Stimulated activated naive CD8-positive, alpha-beta T cell treated with anti-CD3 and anti-CD28 coated beads, Interleukin-15, Interleukin-2, amounts not matched to agents 100 U/mL and 50 U/mL, for 24 hours (primary cell): ENCODE data around the gene FRG1.
"Not testable (repeated sequence)": the region's sequence is repeated elsewhere in the genome, so short reads cannot be mapped to it uniquely, and the experiment has no call there.

Experiments used
- ATAC-seq: fragments of 150-1000 bp; cut with Tn5 transposase; one replicate; pipeline ENCODE4 v1.10.0; 2021
- DNase-seq: peaks from one replicate; pipeline ENCODE4 v3.0.0; 2021

Gene FRG1

DNA sequence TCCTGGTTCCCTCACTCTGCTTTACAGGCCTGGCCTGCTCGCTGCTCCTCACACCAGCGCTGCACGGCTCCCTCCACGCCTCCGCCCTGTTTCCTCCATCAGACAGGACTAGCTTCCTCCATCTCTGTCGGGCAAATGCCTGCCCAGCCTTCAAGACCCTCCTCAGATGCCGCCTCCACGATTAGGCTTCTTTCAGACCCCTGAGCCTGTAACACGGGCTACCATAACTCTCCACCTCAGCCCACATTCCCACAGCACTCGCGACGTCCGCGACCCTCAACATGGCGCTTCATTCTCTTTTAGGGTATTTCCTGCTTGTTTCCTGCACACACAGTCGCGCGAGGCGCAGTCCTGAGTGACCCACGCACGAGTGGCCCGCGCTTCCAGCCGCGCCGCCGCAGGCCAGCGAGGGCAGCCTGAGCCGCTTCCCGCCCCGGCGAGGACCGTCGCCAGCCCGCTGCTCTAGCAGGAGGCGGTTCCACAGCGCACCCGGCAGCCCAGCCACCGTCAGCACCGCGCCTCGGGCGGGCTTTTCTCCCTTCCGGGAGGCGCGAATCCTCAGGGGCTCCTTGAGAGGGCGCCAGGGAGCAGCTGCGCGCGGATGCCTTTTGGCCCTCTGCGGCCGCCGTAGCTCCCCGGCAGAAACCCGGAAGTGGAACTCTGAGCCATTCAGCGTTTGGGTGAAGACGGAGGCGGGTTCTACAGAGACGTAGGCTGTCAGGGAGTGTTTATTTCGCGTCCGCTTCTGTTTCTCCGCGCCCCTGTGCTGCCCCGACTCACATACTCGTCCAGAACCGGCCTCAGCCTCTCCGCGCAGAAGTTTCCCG, at the start of gene FRG1:
TSS of gene FRG1 (plus strand) at position 695 of the 827 bp plus-strand sequence. CDS start 138 bp downstream, outside the sequence.
- peak; percentile 96 for DNase-seq
- ATAC-seq, result peak; percentile 100

DNA sequence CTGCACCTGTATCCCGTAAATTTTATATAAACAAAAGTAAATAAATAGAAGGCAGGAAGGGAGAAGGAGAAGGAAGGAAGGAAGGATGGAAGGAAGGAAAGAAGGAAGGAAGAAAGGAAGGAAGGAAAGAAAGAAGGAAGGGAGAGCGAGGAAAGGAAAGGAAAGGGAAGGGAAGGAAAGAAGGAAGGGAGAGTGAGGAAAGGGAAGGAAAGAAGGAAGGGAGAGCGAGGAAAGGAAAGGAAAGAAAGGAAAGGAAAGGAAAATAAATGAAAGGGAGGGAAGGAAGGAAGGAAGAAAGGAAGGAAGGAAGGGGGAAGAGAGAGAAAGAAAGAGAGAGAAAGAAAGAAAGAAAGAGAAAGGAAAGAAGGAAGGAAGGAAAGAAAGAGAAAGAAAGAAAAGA, 43.0 kb upstream of the FRG1 start:
- no peak for DNase-seq
- no peak for ATAC-seq

DNA sequence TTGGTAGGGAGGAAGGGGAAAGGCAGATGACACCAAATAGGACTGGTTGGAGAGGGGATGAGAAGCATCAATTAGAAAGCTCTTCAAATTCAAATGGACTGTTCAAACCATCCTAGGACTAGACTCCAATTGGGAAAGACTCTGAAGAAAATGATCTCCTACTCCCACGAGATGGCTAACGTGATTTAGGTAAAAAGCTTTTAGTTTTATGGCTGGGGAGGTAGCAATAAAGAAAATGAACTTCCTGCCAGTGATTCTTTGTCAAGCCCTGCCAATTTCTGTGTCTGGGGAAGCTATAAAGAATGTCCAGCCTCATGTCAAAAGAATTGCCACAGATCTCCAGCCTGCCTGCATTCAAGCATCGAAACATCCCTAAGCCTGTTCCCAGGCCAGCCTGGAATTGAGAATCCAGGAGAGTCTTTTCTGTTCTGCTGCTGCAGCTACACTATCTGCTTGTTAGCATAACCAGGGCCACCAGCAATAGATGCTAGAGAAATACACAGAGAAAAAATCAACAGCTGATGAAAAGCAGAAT, 41.1 kb upstream of the FRG1 start:
- not testable (repeated sequence) for ATAC-seq, DNase-seq

DNA sequence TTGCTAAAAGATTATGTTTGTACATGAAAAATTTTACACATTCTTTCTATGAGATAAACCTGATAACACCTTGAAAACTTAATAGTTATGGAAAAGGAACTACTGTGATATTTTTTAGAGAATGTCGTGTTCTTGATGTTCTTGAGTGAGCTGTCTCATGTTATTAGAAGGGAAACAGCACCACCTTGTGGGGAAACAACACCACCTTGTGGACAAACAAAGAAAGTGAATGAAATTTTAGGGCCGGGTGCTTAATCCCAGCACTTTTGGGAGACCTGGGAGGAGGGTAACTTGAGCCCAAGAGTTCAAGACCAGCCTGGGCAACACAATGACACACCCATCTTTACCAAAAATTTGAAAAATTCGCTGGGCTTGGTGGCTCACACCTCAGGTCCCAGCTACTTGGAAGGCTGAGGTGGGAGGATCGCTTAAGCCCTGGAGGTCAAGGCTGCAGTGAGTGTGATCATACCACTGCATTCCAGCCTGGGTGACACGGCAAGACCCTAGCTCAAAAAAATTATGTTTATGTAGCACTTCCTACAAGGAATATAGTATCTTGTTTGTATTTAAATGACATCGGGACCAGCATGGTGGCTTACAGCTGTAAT, 36.1 kb upstream of the FRG1 start:
- peak; percentile 35 for DNase-seq
- not testable (repeated sequence) for ATAC-seq

DNA sequence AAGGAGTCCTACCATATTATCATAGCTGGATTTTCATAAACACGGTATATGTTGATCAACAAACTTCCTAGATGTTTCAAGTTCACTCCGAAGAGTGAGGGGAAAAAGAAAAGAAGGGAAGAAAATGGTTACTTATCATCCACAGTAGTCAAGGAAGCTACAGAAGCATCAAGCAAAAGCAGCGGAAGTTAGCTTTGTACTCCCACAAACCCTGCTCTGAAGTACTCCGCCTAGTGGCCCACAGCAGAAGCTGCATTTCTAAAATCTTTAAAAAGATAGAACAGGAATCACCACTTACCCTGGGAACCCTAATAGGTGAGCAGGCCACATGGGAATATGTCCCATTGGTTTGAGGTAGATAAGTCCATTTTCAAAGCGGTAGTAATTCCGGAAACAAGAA, 28.5 kb upstream of the FRG1 start:
- ATAC-seq (no peak), DNase-seq (no peak)

DNA sequence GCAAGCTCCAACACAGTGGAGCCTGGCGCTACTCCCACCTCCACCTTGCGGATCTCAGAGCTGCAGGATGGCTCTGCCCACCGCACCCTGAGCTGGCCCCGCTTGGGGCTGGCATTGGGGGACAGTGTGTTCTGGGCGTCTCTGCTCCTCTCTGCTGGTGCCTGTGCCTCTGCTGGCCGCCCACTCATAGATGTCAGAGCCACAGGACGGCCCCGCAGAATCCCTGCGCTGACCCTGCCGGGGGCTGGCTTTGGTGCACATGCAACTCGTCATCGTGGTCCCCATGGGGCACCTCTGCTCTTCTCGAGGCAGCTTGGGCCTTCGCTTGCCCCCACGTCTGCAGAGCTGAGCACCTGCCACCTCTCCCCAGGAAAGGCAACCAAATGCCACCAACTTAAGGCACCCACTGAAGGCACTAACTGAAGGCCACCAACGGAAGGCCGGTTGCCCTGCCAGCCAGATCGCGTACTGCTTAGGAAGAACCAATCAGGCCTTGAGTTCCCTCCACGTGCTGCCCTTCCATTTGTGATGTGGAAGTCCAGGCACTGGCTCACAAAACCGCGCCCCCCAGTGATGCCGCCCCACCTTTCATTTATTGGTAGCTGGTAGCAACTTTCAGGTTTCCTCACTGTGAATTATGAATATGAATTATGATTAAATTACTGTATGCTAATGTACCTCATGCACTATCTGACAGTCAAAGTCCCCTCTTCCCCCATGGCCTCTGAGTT, 23.3 kb upstream of the FRG1 start:
- no peak for ATAC-seq

DNA sequence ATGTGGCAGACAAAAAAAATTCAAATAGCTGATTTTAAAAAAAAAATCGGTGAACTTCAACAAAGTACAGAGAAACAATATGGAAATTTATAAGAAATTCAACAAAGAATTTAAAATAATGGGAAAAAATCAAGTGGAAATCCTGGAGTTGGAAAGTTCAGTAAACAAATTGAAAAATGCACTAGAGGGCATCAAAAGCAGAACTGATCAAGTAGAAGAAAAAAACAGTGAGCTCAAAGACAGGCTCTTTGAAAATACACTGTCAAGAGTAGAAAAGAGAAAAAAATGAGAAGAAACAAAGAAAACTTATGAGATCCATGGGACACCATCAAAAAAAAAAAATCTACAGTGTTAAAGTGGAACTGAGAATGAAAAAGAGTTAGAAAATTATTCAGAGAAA, 19.6 kb upstream of the FRG1 start:
- ATAC-seq, result no peak
- no peak for DNase-seq

More for the DNA sequence above, 23.3 kb upstream of the FRG1 start:
- no peak for DNase-seq

DNA sequence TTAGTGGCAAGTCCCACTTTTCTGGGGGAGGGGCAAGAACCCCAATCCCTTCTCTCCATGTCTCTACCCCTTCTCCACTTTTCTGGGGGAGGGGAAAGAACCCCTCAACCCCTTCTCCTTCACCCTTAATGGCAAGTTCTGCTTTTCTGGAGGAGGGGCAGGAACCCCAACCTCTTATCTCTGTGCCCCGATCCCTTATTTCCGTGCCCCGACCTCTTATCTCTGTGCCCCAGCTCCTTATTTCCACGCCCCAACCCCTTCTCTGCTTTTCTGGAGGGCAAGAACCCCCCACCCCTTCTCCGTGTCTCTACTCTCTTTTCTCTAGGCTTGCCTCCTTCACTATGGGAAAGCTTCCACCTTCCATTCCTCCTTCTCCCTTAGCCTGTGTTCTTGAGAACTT, 13.9 kb upstream of the FRG1 start:
- not testable (repeated sequence) for DNase-seq, ATAC-seq

DNA sequence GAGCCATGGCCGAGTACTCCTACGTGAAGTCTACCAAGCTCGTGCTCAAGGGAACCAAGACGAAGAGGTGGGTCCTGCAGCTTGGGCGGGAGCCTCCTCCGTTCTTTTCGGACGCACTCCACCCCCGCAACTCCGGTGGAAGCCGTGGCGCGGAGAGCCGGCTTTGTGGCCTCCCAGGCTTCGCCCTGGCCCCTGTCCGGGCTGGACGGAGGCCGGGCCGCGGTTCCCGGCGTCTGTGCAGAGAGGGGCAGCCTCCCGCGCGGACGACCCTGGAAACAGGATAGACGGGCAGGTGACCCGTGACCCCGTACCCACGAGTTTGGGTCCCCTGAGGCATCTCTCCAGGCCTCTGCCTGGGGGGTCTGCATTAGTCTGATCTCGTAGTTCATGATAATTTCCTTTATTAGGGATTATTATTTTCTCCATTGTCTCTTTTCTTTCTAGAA, 356 bp downstream of the FRG1 start:
- ATAC-seq (no peak), DNase-seq (no peak)

DNA sequence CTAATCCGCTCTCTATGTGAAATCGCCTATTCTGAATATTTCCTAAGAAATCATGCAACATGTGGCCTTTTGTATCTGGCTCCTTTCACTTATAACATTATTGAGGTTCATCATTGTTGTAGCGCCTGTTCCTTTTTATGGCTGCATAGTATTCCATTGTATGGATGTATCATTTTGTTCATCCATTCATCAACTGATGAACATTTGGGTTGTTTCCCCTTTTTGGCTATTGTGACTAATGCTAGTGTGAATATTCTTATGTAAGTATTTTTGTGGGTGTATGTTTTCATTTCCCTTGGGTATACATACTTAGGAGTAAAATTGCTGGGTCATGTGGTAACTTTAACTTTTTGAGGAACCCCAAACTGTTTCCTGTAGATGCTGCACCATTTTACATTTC, 1.7 kb downstream of the FRG1 start:
- not testable (repeated sequence) for ATAC-seq, DNase-seq

DNA sequence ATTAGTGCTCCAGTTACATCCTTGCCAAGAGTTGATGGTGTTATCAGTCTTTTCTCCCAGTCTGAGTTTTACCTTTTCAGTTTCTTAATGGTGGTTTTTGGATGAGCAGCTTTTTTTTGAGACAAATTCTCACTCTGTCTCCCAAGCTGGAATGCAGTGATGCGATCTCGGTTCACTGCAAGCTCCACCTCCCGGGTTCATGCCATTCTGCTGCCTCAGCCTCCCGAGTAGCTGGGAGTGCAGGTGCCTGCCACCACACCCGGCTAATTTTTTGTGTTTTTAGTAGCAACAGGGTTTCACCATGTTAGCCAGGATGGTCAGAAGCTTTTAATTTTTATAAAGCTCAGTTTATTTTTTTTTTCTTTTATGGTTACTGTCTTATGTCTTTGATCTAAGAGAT, 3.4 kb downstream of the FRG1 start:
- not testable (repeated sequence) for ATAC-seq, DNase-seq

DNA sequence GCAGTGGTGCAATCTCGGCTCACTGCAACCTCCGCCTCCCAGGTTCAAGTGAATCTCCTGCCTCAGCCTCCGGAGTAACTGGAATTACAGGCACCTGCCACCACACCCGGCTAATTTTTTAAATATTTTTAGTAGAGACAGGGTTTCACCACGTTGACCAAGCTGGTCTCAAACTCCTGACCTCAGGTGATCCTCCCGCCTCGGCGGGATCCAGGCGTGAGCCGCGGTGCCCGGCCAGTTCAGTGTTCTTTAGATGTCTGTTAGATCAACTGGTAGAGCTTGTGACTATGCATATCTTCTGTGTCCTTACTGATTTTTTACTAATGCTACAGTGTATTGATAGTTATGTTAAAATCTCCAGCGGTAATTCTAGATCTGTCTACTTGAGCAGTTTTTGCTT, 6.2 kb downstream of the FRG1 start:
- DNase-seq, ATAC-seq: not testable (repeated sequence)

DNA sequence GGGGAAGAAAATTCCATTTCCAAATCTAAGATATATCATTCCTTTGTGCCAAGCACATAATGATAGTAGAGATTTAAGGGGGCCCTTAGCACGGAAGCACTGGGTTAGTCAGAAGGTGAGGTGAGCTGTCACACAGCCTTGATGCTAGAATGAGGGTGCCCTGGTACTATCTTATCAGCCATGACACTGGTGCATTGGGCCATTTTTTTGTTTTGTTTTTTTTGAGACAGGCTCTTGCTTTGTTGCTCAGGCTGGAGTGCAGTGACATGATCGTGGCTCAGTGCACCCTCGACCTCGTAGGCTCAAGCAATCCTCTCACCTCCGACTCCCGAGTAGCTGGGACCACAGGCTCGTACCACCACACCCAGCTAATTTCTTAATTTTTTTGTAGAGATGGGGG, 7.8 kb downstream of the FRG1 start:
- ATAC-seq, DNase-seq: not testable (repeated sequence)

DNA sequence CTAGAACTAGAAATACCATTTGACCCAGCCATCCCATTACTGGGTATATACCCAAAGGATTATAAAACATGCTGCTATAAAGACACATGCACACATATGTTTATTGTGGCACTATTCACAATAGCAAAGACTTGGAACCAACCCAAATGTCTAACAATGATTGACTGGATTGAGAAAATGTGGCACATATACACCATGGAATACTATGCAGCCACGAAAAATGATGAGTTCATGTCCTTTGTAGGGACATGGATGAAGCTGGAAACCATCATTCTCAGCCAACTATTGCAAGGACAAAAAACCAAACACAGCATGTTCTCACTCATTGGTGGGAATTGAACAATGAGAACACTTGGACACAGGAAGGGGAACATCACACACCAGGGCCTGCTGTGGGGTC, 28.6 kb downstream of the FRG1 start:
- not testable (repeated sequence) for DNase-seq, ATAC-seq

DNA sequence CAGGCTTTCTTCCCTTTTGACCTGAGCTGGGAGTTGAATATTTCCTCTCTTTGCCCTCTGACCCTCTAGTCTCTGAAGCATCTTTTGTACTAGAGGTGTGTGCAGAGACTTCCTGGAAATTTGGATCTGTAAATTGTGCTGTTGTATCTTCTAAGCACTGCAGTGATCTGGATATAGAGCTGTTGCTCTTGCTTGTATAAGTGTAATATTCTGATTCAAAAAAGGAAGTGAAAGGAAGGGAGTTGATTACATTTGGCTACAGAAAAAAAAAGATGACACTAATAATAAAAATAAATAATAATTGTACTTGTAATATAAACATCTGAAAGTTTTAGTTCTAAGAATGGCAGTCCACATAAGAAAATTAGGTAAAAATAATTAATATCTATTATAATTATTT, 33.0 kb downstream of the FRG1 start:
- ATAC-seq (no peak), DNase-seq (no peak)

DNA sequence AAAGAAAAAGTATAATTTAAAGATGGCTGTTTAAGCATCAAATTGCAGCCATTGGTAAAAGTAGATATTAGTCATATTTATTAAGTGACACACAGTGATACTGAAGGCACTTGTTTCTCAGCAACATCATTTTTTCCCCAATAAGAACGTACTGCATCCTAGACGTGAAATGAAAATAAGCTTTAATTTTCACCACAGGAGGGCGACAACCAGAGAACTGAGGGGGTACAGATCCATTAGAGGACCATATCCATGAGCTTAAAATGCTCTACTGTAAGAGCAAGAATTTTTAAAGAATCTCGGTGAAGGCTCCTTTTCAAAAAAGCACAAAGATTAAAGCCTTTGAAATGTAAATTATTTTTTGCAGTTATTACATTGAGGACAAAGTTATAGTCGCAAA, 33.4 kb downstream of the FRG1 start:
- ATAC-seq (no peak), DNase-seq (no peak)

DNA sequence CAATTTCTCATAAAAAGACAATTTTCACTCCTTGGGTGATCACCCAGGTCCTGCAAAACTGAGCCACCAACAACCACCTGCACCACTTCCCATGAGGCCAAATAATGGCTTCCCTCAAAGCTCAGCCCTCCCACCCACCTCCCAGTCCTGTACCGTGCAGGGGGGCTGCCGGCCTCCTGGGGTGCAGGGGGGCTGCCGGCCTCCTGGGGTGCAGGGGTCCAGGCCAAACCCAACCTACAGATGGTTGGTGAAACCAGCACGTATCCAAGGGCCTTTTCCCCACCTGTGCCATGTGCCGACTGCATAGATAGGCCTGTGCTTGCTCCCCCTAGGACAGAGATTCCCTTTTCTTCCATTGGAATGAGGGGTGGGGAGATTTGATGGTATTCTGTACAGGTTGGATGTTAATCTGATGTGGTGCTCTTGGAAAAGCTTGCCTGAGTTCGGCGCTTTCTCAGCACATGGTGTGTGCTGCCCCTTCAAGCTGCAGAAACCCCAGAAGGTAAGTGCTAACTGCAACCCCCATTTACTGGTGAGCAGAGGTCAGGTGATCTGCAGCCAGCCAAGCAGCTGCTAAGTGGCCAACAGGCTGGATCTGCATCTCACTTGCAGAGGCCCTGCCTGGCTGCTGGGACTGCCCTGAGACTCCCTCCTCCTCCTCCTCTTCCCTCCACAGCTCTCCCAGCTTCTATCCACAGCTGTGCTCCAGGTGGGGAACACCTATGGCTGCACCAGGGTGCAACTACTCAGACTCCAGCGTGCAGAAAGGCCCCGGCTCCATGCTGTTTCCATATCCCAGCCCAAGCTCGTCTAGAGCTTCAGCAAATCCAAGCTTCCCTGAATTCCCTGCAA, 38.8 kb downstream of the FRG1 start:
- DNase-seq, result no peak
- ATAC-seq, result no peak

DNA sequence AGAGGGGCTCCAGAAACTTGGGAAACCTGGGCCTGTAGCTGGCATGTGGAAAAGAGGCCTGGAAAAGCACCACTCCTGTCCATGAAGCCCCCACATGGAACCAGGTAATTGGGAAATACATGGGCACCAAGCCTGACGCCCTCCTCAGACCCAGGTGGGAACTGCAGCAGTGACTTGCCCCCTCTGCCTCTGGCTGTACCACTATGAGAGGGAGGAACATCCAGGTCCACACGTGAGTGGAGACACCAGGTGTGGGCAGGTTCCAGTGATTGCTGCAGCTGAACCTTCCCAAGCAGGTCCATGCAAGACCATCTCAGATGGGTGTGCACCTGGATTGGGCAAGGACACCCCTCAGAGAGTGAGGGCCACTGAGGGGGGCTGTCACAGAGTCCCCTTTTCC, 39.6 kb downstream of the FRG1 start:
- ATAC-seq, DNase-seq: not testable (repeated sequence)

DNA sequence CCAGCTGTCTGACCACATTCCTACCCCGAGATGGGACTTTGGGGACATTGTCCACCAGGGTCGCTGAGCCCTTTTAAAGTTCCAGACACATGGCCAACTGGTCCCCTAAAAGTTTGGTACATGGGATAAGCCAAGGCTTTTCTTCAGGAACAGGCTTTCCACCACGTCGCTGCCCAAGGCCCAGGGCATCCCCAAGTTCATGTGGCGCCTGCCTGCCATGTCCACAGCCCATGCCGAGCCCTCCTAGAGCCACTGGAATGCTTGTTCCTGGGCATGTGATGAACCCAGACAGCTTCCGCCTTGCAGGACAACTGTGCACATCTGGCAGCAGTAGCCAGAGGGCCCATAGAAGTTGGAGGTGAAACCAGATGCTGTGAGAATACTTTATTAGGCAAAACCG, 41.3 kb downstream of the FRG1 start:
- no peak for ATAC-seq
- no peak for DNase-seq

DNA sequence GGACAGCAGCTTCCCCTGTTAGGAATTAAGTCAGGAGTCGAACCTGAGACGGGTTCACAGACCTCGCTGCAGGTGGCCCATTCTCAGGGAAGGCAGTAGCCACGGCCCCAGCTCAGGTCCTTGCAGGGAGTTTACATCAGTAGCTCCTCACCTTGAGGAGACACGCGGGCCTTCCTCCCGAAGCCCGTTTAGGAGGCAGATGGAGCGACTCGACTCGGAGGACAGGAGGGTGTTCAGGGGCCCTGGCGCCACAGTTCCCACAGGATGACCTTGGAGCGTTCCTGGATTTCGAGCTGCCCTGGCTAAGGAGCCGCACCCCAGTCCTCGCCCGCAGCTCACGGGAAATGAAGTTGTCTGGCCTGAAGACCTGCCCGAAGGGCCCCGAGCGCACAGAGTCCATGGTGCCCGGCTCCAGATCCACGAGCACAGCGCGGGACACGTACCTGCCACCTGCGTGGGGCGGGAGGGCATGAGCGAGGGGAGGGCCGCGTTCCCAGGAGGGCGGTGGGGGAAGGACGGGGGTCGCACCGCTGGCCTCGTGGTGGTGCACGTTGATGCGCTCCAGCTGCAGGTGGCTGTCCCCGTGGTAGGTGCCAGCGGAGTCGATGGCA, 43.3 kb downstream of the FRG1 start:
- not testable (repeated sequence) for ATAC-seq, DNase-seq

DNA sequence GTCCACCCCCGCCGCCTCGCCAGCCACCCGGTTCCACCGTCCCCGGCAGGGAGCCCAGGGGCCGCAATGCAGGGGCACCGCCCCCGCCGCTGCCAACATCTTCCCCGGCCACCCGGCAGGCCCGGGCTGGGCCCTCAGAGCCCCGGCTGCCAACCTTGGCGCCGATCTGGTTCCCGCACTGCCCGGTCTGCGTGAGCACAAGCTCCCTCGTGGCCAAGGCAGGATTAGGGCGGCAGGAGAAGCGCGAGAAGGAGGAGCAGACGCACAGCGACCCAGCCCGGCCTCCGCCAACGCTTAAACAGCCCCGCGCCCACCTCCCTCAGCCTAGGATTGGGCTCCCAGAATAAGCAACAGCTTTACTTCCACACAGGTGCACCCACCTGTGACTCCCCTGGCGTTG, 44.0 kb downstream of the FRG1 start:
- not testable (repeated sequence) for DNase-seq, ATAC-seq
